HepG2 (cell line): ENCODE results near the gene RNH1. TPM values are rescaled to one million over a fixed set of nuclear protein-coding genes. Genes with fewer than 3 reads are reported as not detected.

Experiments used
- ATF1 ChIP-seq: IDR thresholded peaks from 2 replicates; pipeline ENCODE4 v1.6.1; 2016; ENCODE audit warnings: mild to moderate bottlenecking, control low read depth
- BATF2 ChIP-seq: sonication (generic); formaldehyde crosslinking; IDR thresholded peaks from 2 replicates; pipeline ENCODE4 v1.8.0; 2022; ENCODE audit warnings: mild to moderate bottlenecking, missing genetic modification reagents, moderate library complexity
- DBP ChIP-seq: sonication (generic); formaldehyde crosslinking; IDR thresholded peaks from 2 replicates; pipeline ENCODE4 v1.4.0; 2020; ENCODE audit warnings: missing genetic modification reagents; ENCODE audit errors: not compliant biosample characterization
- ETS1 ChIP-seq: sonication (generic); formaldehyde crosslinking; IDR thresholded peaks from 2 replicates; pipeline ENCODE4 v1.4.0; 2020; ENCODE audit warnings: missing genetic modification reagents
- HMG20A ChIP-seq: IDR thresholded peaks from 2 replicates; pipeline ENCODE4 v1.6.1; 2016; ENCODE audit warnings: borderline replicate concordance
- HNF4G ChIP-seq, 2 experiments: sonication (generic) in 1 of 2; formaldehyde crosslinking in 1 of 2; IDR thresholded peaks; 2 replicates each; pipeline versions ENCODE4 v1.4.0 to v1.6.1; 2011 to 2020; ENCODE audit warnings: borderline replicate concordance in 2 of 2, low read depth in 2 of 2, mild to moderate bottlenecking in 2 of 2, low read length in 1 of 2, missing genetic modification reagents in 1 of 2, moderate library complexity in 1 of 2
- HNRNPK ChIP-seq: fragments of 200-400 bp; formaldehyde crosslinking; IDR thresholded peaks from 2 replicates; pipeline ENCODE4 v1.6.1; 2018; ENCODE audit warnings: low read length, low read depth, moderate library complexity, mild to moderate bottlenecking; ENCODE audit not compliant: poor library complexity, severe bottlenecking
- MIXL1 ChIP-seq: IDR thresholded peaks from 2 replicates; pipeline ENCODE4 v1.6.1; 2016
- NPAS2 ChIP-seq: sonication (generic); formaldehyde crosslinking; IDR thresholded peaks from 2 replicates; pipeline ENCODE4 v1.8.0; 2022; ENCODE audit warnings: mild to moderate bottlenecking, missing genetic modification reagents, borderline replicate concordance
- PAF1 ChIP-seq: IDR thresholded peaks from 2 replicates; pipeline ENCODE4 v1.6.1; 2016; ENCODE audit warnings: missing genetic modification reagents, missing compliant biosample characterization
- PCBP2 ChIP-seq: fragments of 200-400 bp; formaldehyde crosslinking; optimal IDR thresholded peaks from 2 replicates; pipeline ENCODE3; 2018; ENCODE audit warnings: low read length, low read depth; ENCODE audit not compliant: poor library complexity, severe bottlenecking
- RFX1 ChIP-seq: fragments of 450-650 bp; IDR thresholded peaks from 2 replicates; pipeline ENCODE4 v1.6.1; 2017
- SRSF9 ChIP-seq: fragments of 200-400 bp; formaldehyde crosslinking; IDR thresholded peaks from 2 replicates; pipeline ENCODE4 v1.6.1; 2018; ENCODE audit warnings: borderline replicate concordance, mild to moderate bottlenecking, low read depth, low read length; ENCODE audit not compliant: insufficient read depth, poor library complexity, severe bottlenecking
- ZNF12 ChIP-seq: sonication (generic); formaldehyde crosslinking; IDR thresholded peaks from 2 replicates; pipeline ENCODE4 v1.5.0; 2020; ENCODE audit warnings: missing genetic modification reagents
- ZNF383 ChIP-seq: sonication (generic); formaldehyde crosslinking; IDR thresholded peaks from 2 replicates; pipeline ENCODE4 v1.4.0; 2020; ENCODE audit warnings: missing genetic modification reagents, mild to moderate bottlenecking, borderline replicate concordance
- ZNF792 ChIP-seq: IDR thresholded peaks from 2 replicates; pipeline ENCODE4 v1.6.1; 2016
- ZNF839 ChIP-seq: sonication (generic); formaldehyde crosslinking; IDR thresholded peaks from 2 replicates; pipeline ENCODE4 v1.4.0; 2020; ENCODE audit warnings: missing genetic modification reagents, mild to moderate bottlenecking, borderline replicate concordance
- polyA plus RNA-seq, 8 experiments: library from polyadenylated mRNA; depleted of rRNA in 3 of 8; stranded (reverse) in 7 of 8; unstranded in 1 of 8; fragments of >200 nt; fragmentation: Illumina TruSeq in 4 of 8; extraction: Trizol in 4 of 8; gene quantifications; 2 replicates each; pipeline versions ENCODE4 v1.2.1 to v1.2.3, GENCODE V29; 2011 to 2016; ENCODE audit warnings: low read depth in 4 of 8, missing spikeins in 1 of 8, mixed read lengths in 1 of 8; ENCODE audit not compliant: insufficient read depth in 1 of 8
- total RNA-seq, 5 experiments: library from RNA; depleted of rRNA; stranded (reverse); fragments of >200 nt; fragmentation: Illumina TruSeq; extraction: Trizol; gene quantifications; 2 replicates each; pipeline ENCODE4 v1.2.3, GENCODE V29; 2016; ENCODE audit warnings: low read depth in 1 of 5

RNH1 gene
- total and polyA plus RNA-seq, 2 of the 13 experiments (the other 11 are each of a cell fraction or from before 2014, with no cell fraction given) = 36.0 to 74.1 TPM

GRCh38 chr11:447923-448731, 58.9 kb downstream of the RNH1 start (continued):
- no peak for TF ChIP-seq HNRNPK
- no peak for TF ChIP-seq ETS1 (CRISPR knock-in tag)
- 0 out of 2 replicates have a peak, but pooled peaks have one; percentile 24 for TF ChIP-seq MIXL1 (CRISPR knock-in tag)
- no peak for TF ChIP-seq HMG20A (CRISPR knock-in tag)
- peak; percentile 82; the same call in 1 of the 2 replicates for TF ChIP-seq ZNF792 (CRISPR knock-in tag)
- TF ChIP-seq HNF4G (IDR thresholded peaks at IDR 0.05; ENCODE audit: borderline replicate concordance, low read depth, low read length) = no peak
- TF ChIP-seq HNF4G (CRISPR knock-in tag; IDR thresholded peaks at IDR 0.05; ENCODE audit: borderline replicate concordance, low read depth) = no peak
- TF ChIP-seq ZNF12 (CRISPR knock-in tag) = peak; percentile 19; the same call in 1 of the 2 replicates
- no peak for TF ChIP-seq PAF1 (CRISPR knock-in tag)
- TF ChIP-seq PCBP2 = no peak
- no peak for TF ChIP-seq RFX1
- TF ChIP-seq NPAS2 = no peak
- TF ChIP-seq DBP (CRISPR knock-in tag) = no peak
- TF ChIP-seq BATF2 (CRISPR knock-in tag) = no peak
- no peak for TF ChIP-seq ZNF383 (CRISPR knock-in tag)
- TF ChIP-seq ZNF839 = no peak
- TF ChIP-seq ATF1 (CRISPR knock-in tag) = no peak
- no peak for TF ChIP-seq SRSF9
